ENCODE results near the gene LIPN.

The LIPN gene

GRCh38 chr10:88802523-88803285 lies 42.9 kb downstream of the LIPN start, which contains the start of gene LIPM:
Gene LIPM, plus strand, starts transcription at chr10:88802730. Its CDS starts 167 bp downstream, at chr10:88802897.
- H3K4me3 ChIP-seq (ENCODE audit: control insufficient read depth, low read depth, low read length), result no peak within 1 kb of the TSS
- DNase-seq (ENCODE audit: low read depth), result no peak
- TF ChIP-seq, protein P1, sequence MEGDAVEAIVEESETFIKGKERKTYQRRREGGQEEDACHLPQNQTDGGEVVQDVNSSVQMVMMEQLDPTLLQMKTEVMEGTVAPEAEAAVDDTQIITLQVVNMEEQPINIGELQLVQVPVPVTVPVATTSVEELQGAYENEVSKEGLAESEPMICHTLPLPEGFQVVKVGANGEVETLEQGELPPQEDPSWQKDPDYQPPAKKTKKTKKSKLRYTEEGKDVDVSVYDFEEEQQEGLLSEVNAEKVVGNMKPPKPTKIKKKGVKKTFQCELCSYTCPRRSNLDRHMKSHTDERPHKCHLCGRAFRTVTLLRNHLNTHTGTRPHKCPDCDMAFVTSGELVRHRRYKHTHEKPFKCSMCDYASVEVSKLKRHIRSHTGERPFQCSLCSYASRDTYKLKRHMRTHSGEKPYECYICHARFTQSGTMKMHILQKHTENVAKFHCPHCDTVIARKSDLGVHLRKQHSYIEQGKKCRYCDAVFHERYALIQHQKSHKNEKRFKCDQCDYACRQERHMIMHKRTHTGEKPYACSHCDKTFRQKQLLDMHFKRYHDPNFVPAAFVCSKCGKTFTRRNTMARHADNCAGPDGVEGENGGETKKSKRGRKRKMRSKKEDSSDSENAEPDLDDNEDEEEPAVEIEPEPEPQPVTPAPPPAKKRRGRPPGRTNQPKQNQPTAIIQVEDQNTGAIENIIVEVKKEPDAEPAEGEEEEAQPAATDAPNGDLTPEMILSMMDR (IDR thresholded peaks at IDR 0.05; ENCODE audit: control insufficient read depth, insufficient read depth, low read depth, low read length, missing control alignments), result no peak

DNA sequence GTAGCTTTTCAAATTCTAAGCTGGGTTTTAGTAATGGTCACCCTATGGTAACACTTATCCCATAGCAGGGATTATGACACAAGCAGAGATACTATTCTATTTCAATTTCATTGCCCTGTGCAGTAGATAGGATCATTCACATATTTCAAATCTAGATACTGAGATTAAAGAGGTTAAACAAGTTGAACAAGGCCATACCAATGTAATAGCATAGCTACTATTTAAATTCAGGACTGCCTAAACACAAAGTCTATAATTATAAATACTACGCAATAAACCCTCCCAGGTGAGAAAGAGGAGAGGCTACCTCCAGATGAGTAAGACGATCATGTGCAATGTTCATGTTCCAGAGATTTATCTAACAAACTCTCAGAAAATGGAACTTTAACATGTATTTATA lies 43.8 kb downstream of the LIPN start:
- no peak for DNase-seq (ENCODE audit: low read depth)

GRCh38 chr10:88804083-88804812 lies 44.4 kb downstream of the LIPN start:
- DNase-seq (ENCODE audit: low read depth), result no peak
- TF ChIP-seq, protein P1 (IDR thresholded peaks at IDR 0.05; ENCODE audit: control insufficient read depth, insufficient read depth, low read depth, low read length, missing control alignments), result no peak
- H3K4me3 ChIP-seq (ENCODE audit: control insufficient read depth, low read depth, low read length), result no peak overlapping the region

More for the DNA sequence above, 43.8 kb downstream of the LIPN start:
- TF ChIP-seq, protein P1 (IDR thresholded peaks at IDR 0.05; ENCODE audit: control insufficient read depth, insufficient read depth, low read depth, low read length, missing control alignments), result no peak
- H3K4me3 ChIP-seq (ENCODE audit: control insufficient read depth, low read depth, low read length), result no peak overlapping the region

DNA sequence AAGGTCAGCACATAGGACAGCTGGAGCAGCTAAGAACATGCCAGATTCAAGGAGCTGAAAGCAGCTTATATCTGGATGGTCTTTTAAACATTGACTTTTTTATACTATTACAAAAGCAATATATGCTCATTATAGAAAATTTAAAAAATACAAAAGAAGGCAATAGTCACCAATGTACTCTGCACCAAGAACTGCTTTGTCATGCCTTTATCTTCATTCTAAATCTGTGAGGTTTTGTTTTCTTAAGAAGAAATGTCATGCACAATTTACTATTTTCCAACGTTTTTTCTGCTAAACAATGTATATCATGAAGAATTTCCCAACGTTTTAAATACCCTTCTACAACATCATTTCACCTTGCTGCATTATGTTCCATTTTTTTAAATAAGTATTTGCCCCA lies 45.5 kb downstream of the LIPN start:
- H3K4me3 ChIP-seq (ENCODE audit: control insufficient read depth, low read depth, low read length), result no peak overlapping the region
- no peak for DNase-seq (ENCODE audit: low read depth)
- TF ChIP-seq, protein P1 (IDR thresholded peaks at IDR 0.05; ENCODE audit: control insufficient read depth, insufficient read depth, low read depth, low read length, missing control alignments), result no peak

- H3K4me3 ChIP-seq (ENCODE audit: control insufficient read depth, low read depth, low read length), result no peak overlapping the region
- TF ChIP-seq, protein P1 (IDR thresholded peaks at IDR 0.05; ENCODE audit: control insufficient read depth, insufficient read depth, low read depth, low read length, missing control alignments), result no peak
- no peak for DNase-seq (ENCODE audit: low read depth)
Observed at GRCh38 chr10:88805924-88806323, 46.1 kb downstream of the LIPN start.

DNA sequence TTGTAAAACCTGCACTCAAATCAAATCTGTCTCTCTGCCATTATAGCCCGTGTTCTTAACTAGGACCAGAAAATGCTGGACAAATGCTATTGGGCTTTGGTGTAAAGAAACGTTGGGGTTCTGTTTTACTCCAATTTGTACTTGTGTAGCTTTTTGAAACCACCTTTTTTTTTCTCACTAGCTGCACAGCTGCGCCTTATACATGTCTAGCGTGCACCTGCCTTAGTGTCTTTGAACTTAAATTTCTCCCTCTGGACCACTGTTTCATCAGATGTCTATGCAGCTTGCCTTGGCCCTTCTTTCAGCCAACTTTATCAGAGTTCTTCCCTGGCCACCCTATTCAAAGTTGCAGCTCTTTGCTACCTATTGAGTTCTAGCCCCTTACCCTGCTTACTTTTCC lies 49.8 kb downstream of the LIPN start:
- no peak for DNase-seq (ENCODE audit: low read depth)
- TF ChIP-seq, protein P1 (IDR thresholded peaks at IDR 0.05; ENCODE audit: control insufficient read depth, insufficient read depth, low read depth, low read length, missing control alignments), result no peak
- no peak overlapping the region for H3K4me3 ChIP-seq (ENCODE audit: control insufficient read depth, low read depth, low read length)

Measured in AG09309 (cell line).